Ishikawa (cell line): Measurements from ENCODE around the gene PNPO.

Source experiments
- CEBPB ChIP-seq: IDR thresholded peaks from 2 replicates; pipeline ENCODE4 v1.6.1; 2012
- CREB1 ChIP-seq: IDR thresholded peaks from 2 replicates; pipeline ENCODE4 v1.6.1; 2012; ENCODE audit warnings: low read depth
- EGR1 ChIP-seq: IDR thresholded peaks from 2 replicates; pipeline ENCODE4 v1.6.1; 2012
- EP300 ChIP-seq: IDR thresholded peaks from 2 replicates; pipeline ENCODE4 v1.6.1; 2012; ENCODE audit warnings: borderline replicate concordance
- FOXM1 ChIP-seq: IDR thresholded peaks from 2 replicates; pipeline ENCODE4 v1.6.1; 2012; ENCODE audit warnings: low read depth, borderline replicate concordance
- NFIC ChIP-seq: IDR thresholded peaks from 2 replicates; pipeline ENCODE4 v1.6.1; 2012
- RAD21 ChIP-seq: IDR thresholded peaks from 2 replicates; pipeline ENCODE4 v1.6.1; 2012; ENCODE audit warnings: low read depth
- REST ChIP-seq: IDR thresholded peaks from 2 replicates; pipeline ENCODE4 v1.6.1; 2012; ENCODE audit warnings: low read depth, mild to moderate bottlenecking
- TAF1 ChIP-seq: IDR thresholded peaks from 2 replicates; pipeline ENCODE4 v1.6.1; 2012; ENCODE audit warnings: low read depth, mild to moderate bottlenecking
- TCF12 ChIP-seq: IDR thresholded peaks from 2 replicates; pipeline ENCODE4 v1.6.1; 2012; ENCODE audit warnings: low read depth
- TEAD4 ChIP-seq: IDR thresholded peaks from 2 replicates; pipeline ENCODE4 v1.6.1; 2012
- YY1 ChIP-seq: IDR thresholded peaks from 2 replicates; pipeline ENCODE4 v1.6.1; 2012; ENCODE audit warnings: low read depth
- ZBTB7A ChIP-seq: IDR thresholded peaks from 2 replicates; pipeline ENCODE4 v1.6.1; 2012; ENCODE audit warnings: low read depth
- TF ChIP-seq, protein P1 (sequence below): IDR thresholded peaks from 2 replicates; pipeline ENCODE4 v1.6.1; 2012
- TF ChIP-seq, protein P2 (sequence below): IDR thresholded peaks from 2 replicates; pipeline ENCODE4 v1.6.1; 2012

PNPO gene

GRCh38 chr17:47941246-47942095 is at the start of gene PNPO:
TSS of gene PNPO (plus strand) at chr17:47941571. CDS start at chr17:47941676, 105 bp downstream.
- TF ChIP-seq, protein P1, sequence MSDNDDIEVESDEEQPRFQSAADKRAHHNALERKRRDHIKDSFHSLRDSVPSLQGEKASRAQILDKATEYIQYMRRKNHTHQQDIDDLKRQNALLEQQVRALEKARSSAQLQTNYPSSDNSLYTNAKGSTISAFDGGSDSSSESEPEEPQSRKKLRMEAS: peak; percentile 100
- TF ChIP-seq CREB1: no peak
- no peak; the same call in 1 of the 2 replicates for TF ChIP-seq EP300
- TF ChIP-seq, protein P2, sequence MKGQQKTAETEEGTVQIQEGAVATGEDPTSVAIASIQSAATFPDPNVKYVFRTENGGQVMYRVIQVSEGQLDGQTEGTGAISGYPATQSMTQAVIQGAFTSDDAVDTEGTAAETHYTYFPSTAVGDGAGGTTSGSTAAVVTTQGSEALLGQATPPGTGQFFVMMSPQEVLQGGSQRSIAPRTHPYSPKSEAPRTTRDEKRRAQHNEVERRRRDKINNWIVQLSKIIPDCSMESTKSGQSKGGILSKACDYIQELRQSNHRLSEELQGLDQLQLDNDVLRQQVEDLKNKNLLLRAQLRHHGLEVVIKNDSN: peak; percentile 95
- TF ChIP-seq YY1: no peak; the same call in none of the 2 replicates
- TF ChIP-seq RAD21: no peak
- TF ChIP-seq TEAD4: 0 out of 2 replicates have a peak, but pooled peaks have one; percentile 3
- TF ChIP-seq TAF1: peak; percentile 79
- TF ChIP-seq FOXM1: no peak
- TF ChIP-seq NFIC: no peak
- 0 out of 2 replicates have a peak, but pooled peaks have one; percentile 12 for TF ChIP-seq TCF12
- TF ChIP-seq CEBPB: no peak
- no peak for TF ChIP-seq REST
- peak; percentile 85 for TF ChIP-seq ZBTB7A
- no peak for TF ChIP-seq EGR1

GRCh38 chr17:47894498-47895346 is 46.6 kb upstream of the PNPO start:
- TF ChIP-seq TEAD4 (no peak), EP300 (no peak), YY1 (no peak), NFIC (no peak), EGR1 (no peak), RAD21 (no peak), TAF1 (no peak), FOXM1 (no peak)
- TF ChIP-seq, protein P1: no peak
- TF ChIP-seq, protein P2: no peak

DNA sequence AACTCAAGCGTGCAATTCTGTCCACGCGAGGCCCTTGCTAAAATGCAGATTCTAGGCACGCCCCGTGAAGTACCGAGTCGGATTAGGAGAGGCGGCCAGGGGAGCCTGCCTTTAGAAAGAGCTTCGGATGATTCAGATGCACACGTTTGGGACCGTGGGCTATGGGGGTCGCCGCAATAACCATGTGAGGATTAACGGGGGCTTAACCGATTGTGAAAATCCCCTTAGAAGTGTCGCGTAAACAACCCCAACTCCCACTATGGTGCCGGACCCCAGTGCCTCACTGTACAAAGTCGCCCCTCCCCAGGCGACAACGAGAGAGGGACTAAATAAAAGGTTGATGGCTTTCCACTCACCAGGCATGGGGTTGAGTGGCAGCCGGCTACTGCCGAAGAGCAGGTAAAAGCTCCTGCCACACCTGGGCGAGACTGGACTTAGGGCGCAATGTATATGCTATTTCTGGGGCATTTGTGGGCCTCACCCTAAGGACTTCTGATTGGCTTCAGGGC is 46.0 kb upstream of the PNPO start:
- TF ChIP-seq, protein P1: peak; percentile 59
- TF ChIP-seq YY1: peak; percentile 68; the same call in 1 of the 2 replicates
- TF ChIP-seq TAF1: peak; percentile 57
- TF ChIP-seq, protein P2: 0 out of 2 replicates have a peak, but pooled peaks have one; percentile 2
- TF ChIP-seq TEAD4: 0 out of 2 replicates have a peak, but pooled peaks have one; percentile 24
- TF ChIP-seq REST: no peak
- no peak; the same call in 1 of the 2 replicates for TF ChIP-seq TCF12
- 0 out of 2 replicates have a peak, but pooled peaks have one; percentile 32 for TF ChIP-seq ZBTB7A
- no peak for TF ChIP-seq EP300
- no peak for TF ChIP-seq FOXM1
- no peak for TF ChIP-seq CREB1
- no peak for TF ChIP-seq NFIC
- no peak for TF ChIP-seq RAD21
- TF ChIP-seq EGR1: no peak
- no peak for TF ChIP-seq CEBPB
